H1 (cell line): ENCODE data around the gene ERP29. TPM values are rescaled to one million over a fixed set of nuclear protein-coding genes. Genes with fewer than 3 reads are reported as not detected.

Source experiments
- CTCF ChIA-PET: fragments of 300-600 bp; sonication (Branson Sonifier 250); formaldehyde crosslinking; loops from one replicate; lab custom pipeline; 2021; ENCODE audit not compliant: partially characterized antibody; lab: Charles Lee
- POLR2A ChIA-PET: fragments of 300-600 bp; sonication (Branson Sonifier 250); formaldehyde crosslinking; loops from one replicate; lab custom pipeline; 2021; ENCODE audit warnings: inconsistent platforms; ENCODE audit not compliant: partially characterized antibody; lab: Charles Lee
- DNase-seq, 2 experiments: peaks; one replicate each; pipeline versions ENCODE4 v3.0.0 to v3.0.0-alpha.2; 2010 to 2022; ENCODE audit warnings: low spot score in 2 of 2, low read depth in 1 of 2, mixed read lengths in 1 of 2
- FAIRE-seq: peaks from 2 replicates; lab custom pipeline; 2011; peaks lifted over from hg19 to GRCh38; lab: Jason Lieb, UNC
- H2AFZ ChIP-seq: 2 replicates; pipeline ENCODE4 v1.8.1; 2012; ENCODE audit warnings: low read length, inconsistent platforms
- H2AK5ac ChIP-seq: 2 replicates; pipeline ENCODE4 v1.6.1; 2013; ENCODE audit warnings: low read depth, low read length
- H2BK120ac ChIP-seq: replicated peaks from 2 replicates; pipeline ENCODE3; 2013; ENCODE audit warnings: low read depth, low read length, inconsistent platforms
- H2BK12ac ChIP-seq: 2 replicates; pipeline ENCODE4 v1.6.1; 2013; ENCODE audit warnings: low read depth, low read length
- H2BK15ac ChIP-seq: 2 replicates; pipeline ENCODE4 v1.6.1; 2013; ENCODE audit warnings: low read length
- H2BK20ac ChIP-seq: 2 replicates; pipeline ENCODE4 v1.6.1; 2013; ENCODE audit warnings: low read length
- H2BK5ac ChIP-seq: 2 replicates; pipeline ENCODE4 v1.6.1; 2013; ENCODE audit warnings: low read depth, low read length
- H3K14ac ChIP-seq: 2 replicates; pipeline ENCODE4 v1.6.1; 2013; ENCODE audit warnings: inconsistent platforms; ENCODE audit not compliant: insufficient read length
- H3K18ac ChIP-seq: 2 replicates; pipeline ENCODE4 v1.6.1; 2013; ENCODE audit warnings: low read length; ENCODE audit errors: extremely low read depth
- H3K23ac ChIP-seq: 2 replicates; pipeline ENCODE4 v1.6.1; 2013; ENCODE audit warnings: inconsistent platforms; ENCODE audit not compliant: insufficient read length
- H3K23me2 ChIP-seq: 2 replicates; pipeline ENCODE4 v1.6.1; 2013; ENCODE audit warnings: low read depth, low read length
- H3K27ac ChIP-seq: 2 replicates; pipeline ENCODE4 v1.6.1; 2011; ENCODE audit warnings: low read depth, low read length, inconsistent platforms
- H3K27me3 ChIP-seq, 4 experiments: replicated peaks in 1 of 4; 1 replicate in 1 of 4; 2 replicates in 3 of 4; pipeline versions ENCODE4 v1.6.1 to v1.8.1; 2011 to 2013; ENCODE audit warnings: low read length in 3 of 4, mild to moderate bottlenecking in 3 of 4, inconsistent platforms in 2 of 4, mixed read lengths in 2 of 4, moderate library complexity in 1 of 4; ENCODE audit not compliant: control insufficient read depth in 3 of 4, insufficient read depth in 3 of 4; ENCODE audit errors: extremely low read depth in 1 of 4
- H3K36me3 ChIP-seq, 4 experiments: 2 replicates each; pipeline versions ENCODE4 v1.6.1 to v1.8.1; 2011 to 2013; ENCODE audit warnings: mild to moderate bottlenecking in 4 of 4, low read length in 3 of 4, moderate library complexity in 2 of 4, control low read depth in 1 of 4, inconsistent platforms in 1 of 4; ENCODE audit not compliant: insufficient read depth in 4 of 4, control insufficient read depth in 2 of 4
- H3K4ac ChIP-seq: replicated peaks from 2 replicates; pipeline ENCODE3; 2013; ENCODE audit warnings: low read length, low read depth, mixed read lengths, inconsistent platforms; ENCODE audit not compliant: insufficient read length
- H3K4me1 ChIP-seq, 4 experiments: replicated peaks in 1 of 4; 1 replicate in 1 of 4; 2 replicates in 3 of 4; pipeline versions ENCODE4 v1.6.1 to v1.8.1; 2011 to 2013; ENCODE audit warnings: low read length in 3 of 4, inconsistent platforms in 2 of 4, mixed read lengths in 1 of 4; ENCODE audit not compliant: insufficient read depth in 4 of 4, control insufficient read depth in 3 of 4
- H3K4me2 ChIP-seq, 2 experiments: 2 replicates each; pipeline versions ENCODE4 v1.6.1 to v1.8.1; 2011 to 2013; ENCODE audit warnings: low read depth in 2 of 2, low read length in 2 of 2, control low read depth in 1 of 2, inconsistent platforms in 1 of 2, mild to moderate bottlenecking in 1 of 2; ENCODE audit not compliant: insufficient read depth in 1 of 2
- H3K4me3 ChIP-seq, 4 experiments: fragments of 200-600, 300-600 bp in 1 of 4; sonication (generic), shearing (Covaris generic), sonication (Bioruptor Twin) in 1 of 4; 2 replicates each; pipeline versions ENCODE4 v1.5.1 to v1.8.1; 2011 to 2016; ENCODE audit warnings: low read length in 4 of 4, low read depth in 3 of 4, control low read depth in 2 of 4, inconsistent platforms in 2 of 4, mild to moderate bottlenecking in 2 of 4, mixed read lengths in 1 of 4, moderate library complexity in 1 of 4; ENCODE audit not compliant: insufficient read depth in 2 of 4; ENCODE audit errors: extremely low read depth in 1 of 4
- H3K56ac ChIP-seq: replicated peaks from 2 replicates; pipeline ENCODE3; 2013; ENCODE audit warnings: low read depth, mild to moderate bottlenecking, mixed read lengths, low read length, inconsistent platforms; ENCODE audit not compliant: insufficient read length
- H3K79me1 ChIP-seq: 2 replicates; pipeline ENCODE4 v1.6.1; 2013; ENCODE audit warnings: low read depth, low read length, control low read depth
- H3K79me2 ChIP-seq, 2 experiments: 2 replicates each; pipeline versions ENCODE4 v1.6.1 to v1.8.1; 2012 to 2013; ENCODE audit warnings: low read length in 2 of 2, mild to moderate bottlenecking in 2 of 2, inconsistent platforms in 1 of 2; ENCODE audit not compliant: insufficient read depth in 2 of 2, control insufficient read depth in 1 of 2
- H3K9ac ChIP-seq, 4 experiments: replicated peaks in 1 of 4; 1 replicate in 1 of 4; 2 replicates in 3 of 4; pipeline versions ENCODE4 v1.6.1 to v1.8.1; 2011 to 2013; ENCODE audit warnings: low read depth in 3 of 4, low read length in 3 of 4, control low read depth in 2 of 4, mild to moderate bottlenecking in 2 of 4, moderate library complexity in 2 of 4, inconsistent platforms in 1 of 4; ENCODE audit errors: extremely low read depth in 1 of 4
- H3K9me3 ChIP-seq, 2 experiments: 2 replicates each; pipeline versions ENCODE4 v1.6.1 to v1.8.1; 2012 to 2013; ENCODE audit warnings: mild to moderate bottlenecking in 2 of 2, moderate library complexity in 2 of 2, control low read depth in 1 of 2, inconsistent platforms in 1 of 2, low read depth in 1 of 2, low read length in 1 of 2, mixed read lengths in 1 of 2; ENCODE audit not compliant: insufficient read depth in 2 of 2
- H4K20me1 ChIP-seq, 2 experiments: replicated peaks in 1 of 2; 2 replicates each; pipeline versions ENCODE3 to v1.8.1; 2011 to 2013; ENCODE audit warnings: inconsistent platforms in 2 of 2, low read length in 2 of 2, mild to moderate bottlenecking in 1 of 2; ENCODE audit not compliant: insufficient read depth in 2 of 2, control insufficient read depth in 1 of 2
- H4K5ac ChIP-seq: 2 replicates; pipeline ENCODE4 v1.6.1; 2013; ENCODE audit warnings: low read length, low read depth, mixed read lengths, inconsistent platforms; ENCODE audit not compliant: insufficient read length
- H4K8ac ChIP-seq: 2 replicates; pipeline ENCODE4 v1.8.0; 2013; ENCODE audit warnings: mild to moderate bottlenecking, moderate library complexity, low read length, inconsistent platforms; ENCODE audit not compliant: insufficient read depth; ENCODE audit errors: extremely low read depth
- H4K91ac ChIP-seq: replicated peaks from 2 replicates; pipeline ENCODE3; 2013; ENCODE audit warnings: low read length, mixed read lengths, inconsistent platforms; ENCODE audit not compliant: insufficient read length
- ATF2 ChIP-seq: IDR thresholded peaks from 2 replicates; pipeline ENCODE4 v1.6.1; 2012; ENCODE audit warnings: low read length, inconsistent platforms
- JUND ChIP-seq: IDR thresholded peaks from 2 replicates; pipeline ENCODE4 v1.6.1; 2011; ENCODE audit warnings: mild to moderate bottlenecking, improper control_type of control experiment, low read length
- KDM1A ChIP-seq: fragments of 200-600, 300-600 bp; sonication (generic); IDR thresholded peaks from 2 replicates; pipeline ENCODE4 v1.7.1; 2016; ENCODE audit warnings: mild to moderate bottlenecking, low read length, borderline replicate concordance
- TEAD4 ChIP-seq: IDR thresholded peaks from 2 replicates; pipeline ENCODE4 v1.6.1; 2012; ENCODE audit warnings: low read depth, low read length, inconsistent platforms, mixed read lengths
- WGBS, 2 experiments: shearing (Covaris generic) in 1 of 2; methylation state at CpG; one replicate each; pipeline versions ENCODE4 v1.1.6 to v1.1.7; 2013 to 2015; ENCODE audit warnings: low lambda C conversion rate in 2 of 2, mixed read lengths in 2 of 2, inconsistent platforms in 1 of 2, low coverage in 1 of 2, missing lambda C conversion rate in 1 of 2; ENCODE audit not compliant: insufficient replicate concordance in 2 of 2, insufficient coverage in 1 of 2, insufficient read length in 1 of 2; ENCODE audit errors: extremely low coverage in 1 of 2, missing lambda C conversion rate in 1 of 2; 5-methylcytosine and 5-hydroxymethylcytosine counted together
- polyA plus RNA-seq, 7 experiments: library from polyadenylated mRNA; depleted of rRNA in 3 of 7; stranded (reverse) in 5 of 7; unstranded in 2 of 7; fragments of >200 nt in 5 of 7; fragments of 200-250 nt in 2 of 7; gene quantifications; 1 replicate in 5 of 7; 2 replicates in 1 of 7; 4 replicates in 1 of 7; pipeline versions ENCODE4 v1.2.1 to v1.2.3, GENCODE V29; 2011 to 2013; ENCODE audit warnings: missing spikeins in 2 of 7, mixed read lengths in 2 of 7
- total RNA-seq: library from RNA; stranded (reverse); fragmentation: NEBNext Ultra II Directional; extraction: Animal tissue kit (Norgen Biotek cat#: 25700); gene quantifications from 2 replicates; pipeline ENCODE4 v1.2.1, GENCODE V29; 2021

Gene ERP29
- total and polyA plus RNA-seq, 2 of the 8 experiments (the other 6 are each of a cell fraction or from before 2014, with no cell fraction given): 88.7 to 171 TPM

DNA sequence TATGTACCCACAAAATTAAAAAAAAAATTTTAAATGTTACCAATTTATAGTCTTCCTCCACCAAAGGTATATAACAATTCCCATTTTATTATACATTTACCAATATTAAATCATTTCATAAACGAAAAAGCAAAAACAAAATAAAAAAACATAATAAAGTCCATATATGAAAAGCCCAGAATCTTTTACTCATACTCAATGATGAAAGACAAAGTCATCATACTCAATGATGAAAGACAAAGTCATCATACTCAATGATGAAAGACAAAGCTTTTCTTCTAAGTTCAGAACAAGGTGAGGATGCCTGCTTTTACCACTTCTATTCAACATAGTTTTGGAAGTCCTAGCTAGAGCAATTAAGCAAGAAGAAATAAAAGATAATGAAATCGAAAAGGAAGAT, 28.4 kb upstream of the ERP29 start:
- Histone ChIP-seq H3K56ac (no peak overlapping the region), H3K9ac (no peak overlapping the region), H3K79me2 (no peaks in the 10 kb centered on the region), H2BK5ac (no peak overlapping the region), H3K36me3 (no peaks in the 10 kb centered on the region), H4K20me1 (no peaks in the 10 kb centered on the region), H3K4ac (no peak overlapping the region), H2BK15ac (no peak overlapping the region), H3K4me3 (no peak overlapping the region), H3K23me2 (no peaks in the 10 kb centered on the region), H3K14ac (no peak overlapping the region), H4K91ac (no peak overlapping the region), H2AK5ac (no peak overlapping the region), H2AFZ (no peak overlapping the region), H3K23ac (no peak overlapping the region), H3K79me1 (no peaks in the 10 kb centered on the region), H2BK120ac (no peak overlapping the region), H2BK12ac (no peak overlapping the region), H2BK20ac (no peak overlapping the region), H4K8ac (no peak overlapping the region)
- FAIRE-seq (no peak), DNase-seq (no peak)
- 77 to 100% methylated on average over 1 to 2 of the region's 2 CpGs for WGBS, 2 experiments
- no peak for TF ChIP-seq JUND
- TF ChIP-seq TEAD4: no peak
- TF ChIP-seq KDM1A: no peak
- no peak for TF ChIP-seq ATF2
- TF ChIP-seq, all 59 proteins: peak for 0
- Histone ChIP-seq H4K5ac (no peak overlapping the region), H3K4me1 (no peaks in the 10 kb centered on the region), H3K18ac (no peak overlapping the region), H3K27me3 (no peaks in the 10 kb centered on the region), H3K4me2 (no peak overlapping the region), H3K9me3 (no peaks in the 10 kb centered on the region), H3K27ac (no peak overlapping the region)
- ChIA-PET CTCF (interaction anchor here (0.7 to 1.8 kb wide), 2 partner anchors 13 to 40 kb away, joined by 3 to 7 read pairs; no protein-coding TSS in a partner anchor), POLR2A (no interaction called here)
